Lower leg skin (tissue), 3 donors: ENCODE results near the gene CDKL5.

Experiments used
- CTCF ChIP-seq, 3 donors: fragments of 450-650 bp; IDR thresholded peaks; one replicate each; pipeline ENCODE4 v1.5.1; 2016; ENCODE audit warnings: antibody characterized with exemption in 3 of 3, mild to moderate bottlenecking in 3 of 3, moderate library complexity in 2 of 3
- POLR2A ChIP-seq, 2 donors: fragments of 450-650 bp; IDR thresholded peaks; one replicate each; pipeline ENCODE4 v1.6.1; 2016 to 2017; ENCODE audit warnings: antibody characterized with exemption in 2 of 2, mild to moderate bottlenecking in 1 of 2, moderate library complexity in 1 of 2

- TF ChIP-seq POLR2A (IDR thresholded peaks at IDR 0.05) = no peak
- no peak for TF ChIP-seq CTCF (IDR thresholded peaks at IDR 0.05)
Measured at GRCh38 chrX:18647621-18648020, 222.2 kb downstream of the CDKL5 start.
